ENCODE data around the gene PDE2A. TPM values are rescaled to one million over a fixed set of nuclear protein-coding genes. Genes with fewer than 3 reads are reported as not detected.

PDE2A gene
- total RNA-seq, 1 experiment from 2014 or later: 3.7 TPM

GRCh38 chr11:72595292-72595684 is 78.9 kb downstream of the PDE2A start (continued):
- TF ChIP-seq FOXP4 (CRISPR knock-in tag; IDR thresholded peaks at IDR 0.05): no peak
- TF ChIP-seq ZNF416 (CRISPR knock-in tag; IDR thresholded peaks at IDR 0.05): no peak

DNA sequence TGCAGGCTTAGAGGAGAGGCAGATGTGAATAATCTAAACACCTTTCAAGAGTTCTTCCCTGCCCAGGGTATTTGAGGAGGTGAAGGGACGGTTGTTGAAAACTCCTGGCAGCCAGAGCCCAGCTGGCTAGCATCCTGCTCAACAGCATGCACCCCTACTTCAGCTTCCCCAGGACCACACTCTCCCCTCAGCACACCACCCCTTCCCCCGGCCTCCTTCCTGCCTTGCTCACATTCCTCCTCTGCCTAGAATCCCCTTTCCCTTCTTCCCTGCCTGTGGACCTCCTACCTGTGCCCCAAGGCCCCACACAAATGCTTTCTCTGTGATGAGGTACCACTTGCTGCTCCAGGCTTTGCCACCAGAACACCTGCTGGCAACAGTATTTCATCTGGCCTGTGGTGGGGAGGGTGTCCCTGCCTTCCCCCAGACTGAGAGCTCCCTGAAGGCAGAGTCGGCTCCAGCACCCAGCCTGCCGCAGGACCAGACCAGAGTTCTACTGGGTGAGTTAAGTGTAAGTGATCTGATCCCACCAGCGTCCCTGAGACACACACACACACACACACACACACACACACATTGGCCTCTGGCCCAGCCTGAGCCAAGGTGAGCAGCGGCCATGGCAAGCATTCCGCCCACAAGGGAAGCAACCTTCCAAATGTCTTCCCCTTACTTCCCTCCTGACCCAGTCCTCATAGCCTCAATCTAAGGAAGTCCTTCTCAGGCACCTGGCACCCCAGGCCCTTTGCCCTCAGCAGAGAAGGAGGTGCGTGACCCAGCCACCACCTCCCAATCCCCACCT is 79.5 kb downstream of the PDE2A start:
- no peaks in the 10 kb centered on the region for H3K9me3 Mint-ChIP-seq
- POLR2A ChIA-PET: interaction anchor here (0.8 kb wide), 1 partner anchor 109 kb away, joined by 3 read pairs; no protein-coding TSS in a partner anchor
- ATAC-seq: peak; percentile 5; the same call in 1 of the 2 replicates
- H3K27me3 Mint-ChIP-seq (ENCODE audit: low read depth): peaks cover 52% of the 10 kb centered on the region
- no peaks in the 10 kb centered on the region for H3K36me3 Mint-ChIP-seq
- DNase-seq (ENCODE audit: low spot score): no peak
- CTCF ChIA-PET: interaction anchor here (0.7 to 13.3 kb wide), 17 partner anchors 9 to 131 kb away, joined by 3 to 461 read pairs (median 6); partner anchors contain the start of gene PDE2A
- TF ChIP-seq, protein P1, sequence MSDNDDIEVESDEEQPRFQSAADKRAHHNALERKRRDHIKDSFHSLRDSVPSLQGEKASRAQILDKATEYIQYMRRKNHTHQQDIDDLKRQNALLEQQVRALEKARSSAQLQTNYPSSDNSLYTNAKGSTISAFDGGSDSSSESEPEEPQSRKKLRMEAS (CRISPR knock-in tag; IDR thresholded peaks at IDR 0.05): no peak
- TF ChIP-seq RELA (CRISPR knock-in tag; IDR thresholded peaks at IDR 0.05; ENCODE audit: borderline replicate concordance) (no peak), EMX1 (CRISPR knock-in tag; IDR thresholded peaks at IDR 0.05) (no peak), FOXP1 (CRISPR knock-in tag; IDR thresholded peaks at IDR 0.05; ENCODE audit: borderline replicate concordance) (0 out of 2 replicates have a peak, but pooled peaks have one; percentile 16)
- TF ChIP-seq, protein P2, sequence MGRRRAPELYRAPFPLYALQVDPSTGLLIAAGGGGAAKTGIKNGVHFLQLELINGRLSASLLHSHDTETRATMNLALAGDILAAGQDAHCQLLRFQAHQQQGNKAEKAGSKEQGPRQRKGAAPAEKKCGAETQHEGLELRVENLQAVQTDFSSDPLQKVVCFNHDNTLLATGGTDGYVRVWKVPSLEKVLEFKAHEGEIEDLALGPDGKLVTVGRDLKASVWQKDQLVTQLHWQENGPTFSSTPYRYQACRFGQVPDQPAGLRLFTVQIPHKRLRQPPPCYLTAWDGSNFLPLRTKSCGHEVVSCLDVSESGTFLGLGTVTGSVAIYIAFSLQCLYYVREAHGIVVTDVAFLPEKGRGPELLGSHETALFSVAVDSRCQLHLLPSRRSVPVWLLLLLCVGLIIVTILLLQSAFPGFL (CRISPR knock-in tag; IDR thresholded peaks at IDR 0.05; ENCODE audit: borderline replicate concordance): no peak
- H3K27ac Mint-ChIP-seq: no peak overlapping the region
- peaks cover 45% of the 10 kb centered on the region for H3K4me1 Mint-ChIP-seq
- H3K4me3 Mint-ChIP-seq: no peak overlapping the region

- DNase-seq (ENCODE audit: low spot score) (no peak), ATAC-seq (no peak)
- H3K27ac Mint-ChIP-seq: no peak overlapping the region
- POLR2A ChIA-PET: no interaction called here
- H3K4me3 Mint-ChIP-seq: no peak overlapping the region
- H3K36me3 Mint-ChIP-seq: no peaks in the 10 kb centered on the region
- H3K4me1 Mint-ChIP-seq: peaks cover 38% of the 10 kb centered on the region
- CTCF ChIA-PET: interaction anchor here (1.1 to 13.3 kb wide), 5 partner anchors 8 to 122 kb away, joined by 3 to 461 read pairs (median 124); partner anchors contain the start of gene PDE2A
- H3K27me3 Mint-ChIP-seq (ENCODE audit: low read depth): peaks cover 69% of the 10 kb centered on the region
- no peaks in the 10 kb centered on the region for H3K9me3 Mint-ChIP-seq
- no peak for TF ChIP-seq FOXP4 (CRISPR knock-in tag; IDR thresholded peaks at IDR 0.05)
- no peak for TF ChIP-seq TEAD4 (CRISPR knock-in tag; IDR thresholded peaks at IDR 0.05)
- TF ChIP-seq NFYB (CRISPR knock-in tag; conservative IDR thresholded peaks at IDR 0.05; ENCODE audit: low read depth): no peak
- no peak for TF ChIP-seq E2F4 (CRISPR knock-in tag; IDR thresholded peaks at IDR 0.05; ENCODE audit: borderline replicate concordance, low read depth)
- TF ChIP-seq STAT6 (CRISPR knock-in tag; conservative IDR thresholded peaks at IDR 0.05; ENCODE audit: low read depth): no peak
- TF ChIP-seq, protein P3, sequence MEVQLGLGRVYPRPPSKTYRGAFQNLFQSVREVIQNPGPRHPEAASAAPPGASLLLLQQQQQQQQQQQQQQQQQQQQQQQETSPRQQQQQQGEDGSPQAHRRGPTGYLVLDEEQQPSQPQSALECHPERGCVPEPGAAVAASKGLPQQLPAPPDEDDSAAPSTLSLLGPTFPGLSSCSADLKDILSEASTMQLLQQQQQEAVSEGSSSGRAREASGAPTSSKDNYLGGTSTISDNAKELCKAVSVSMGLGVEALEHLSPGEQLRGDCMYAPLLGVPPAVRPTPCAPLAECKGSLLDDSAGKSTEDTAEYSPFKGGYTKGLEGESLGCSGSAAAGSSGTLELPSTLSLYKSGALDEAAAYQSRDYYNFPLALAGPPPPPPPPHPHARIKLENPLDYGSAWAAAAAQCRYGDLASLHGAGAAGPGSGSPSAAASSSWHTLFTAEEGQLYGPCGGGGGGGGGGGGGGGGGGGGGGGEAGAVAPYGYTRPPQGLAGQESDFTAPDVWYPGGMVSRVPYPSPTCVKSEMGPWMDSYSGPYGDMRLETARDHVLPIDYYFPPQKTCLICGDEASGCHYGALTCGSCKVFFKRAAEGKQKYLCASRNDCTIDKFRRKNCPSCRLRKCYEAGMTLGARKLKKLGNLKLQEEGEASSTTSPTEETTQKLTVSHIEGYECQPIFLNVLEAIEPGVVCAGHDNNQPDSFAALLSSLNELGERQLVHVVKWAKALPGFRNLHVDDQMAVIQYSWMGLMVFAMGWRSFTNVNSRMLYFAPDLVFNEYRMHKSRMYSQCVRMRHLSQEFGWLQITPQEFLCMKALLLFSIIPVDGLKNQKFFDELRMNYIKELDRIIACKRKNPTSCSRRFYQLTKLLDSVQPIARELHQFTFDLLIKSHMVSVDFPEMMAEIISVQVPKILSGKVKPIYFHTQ (CRISPR knock-in tag; IDR thresholded peaks at IDR 0.05): no peak
- TF ChIP-seq ZBTB21 (CRISPR knock-in tag; IDR thresholded peaks at IDR 0.05; ENCODE audit: borderline replicate concordance): no peak
- no peak for TF ChIP-seq OVOL2 (CRISPR knock-in tag; IDR thresholded peaks at IDR 0.05; ENCODE audit: borderline replicate concordance)
- TF ChIP-seq E2F1 (CRISPR knock-in tag; IDR thresholded peaks at IDR 0.05): no peak
Observed at GRCh38 chr11:72592698-72593495, 81.3 kb downstream of the PDE2A start.

All from WTC11 (cell line).